Umbilical cord (tissue), 2 donors: ENCODE measurements around the gene DENND1A. TPM values are rescaled to one million over a fixed set of nuclear protein-coding genes. Genes with fewer than 3 reads are reported as not detected.
"Not testable (repeated sequence)": the region's sequence is repeated elsewhere in the genome, so short reads cannot be mapped to it uniquely, and the experiment has no call there.

Experiments used
- DNase-seq: peaks from one replicate; pipeline ENCODE4 v3.0.0-alpha.2; 2015; ENCODE audit warnings: low spot score
- total RNA-seq: library from RNA; depleted of rRNA; stranded (reverse); fragments of >200 nt; gene quantifications from one replicate; pipeline ENCODE4 v1.2.3, GENCODE V29; 2014; ENCODE audit warnings: low replicate concordance; ENCODE audit not compliant: insufficient read depth

The DENND1A gene
- total RNA-seq, 1 donor from 2014 or later: 35.4 TPM

GRCh38 chr9:123922431-123922830 is 7.5 kb downstream of the DENND1A start:
- no peak for DNase-seq

- no peak for DNase-seq
Measured at GRCh38 chr9:123914517-123915196, 15.3 kb downstream of the DENND1A start.

GRCh38 chr9:123912167-123912897 is 17.6 kb downstream of the DENND1A start:
- DNase-seq: no peak

- no peak for DNase-seq
Measured at GRCh38 chr9:123911024-123911423, 18.9 kb downstream of the DENND1A start.

- not testable (repeated sequence) for DNase-seq
Measured at GRCh38 chr9:123909192-123909591, 20.7 kb downstream of the DENND1A start.

- not testable (repeated sequence) for DNase-seq
Measured at GRCh38 chr9:123903550-123903949, 26.4 kb downstream of the DENND1A start.

GRCh38 chr9:123894822-123895221 is 35.1 kb downstream of the DENND1A start:
- DNase-seq: no peak

GRCh38 chr9:123893831-123894460 is 36.0 kb downstream of the DENND1A start:
- no peak for DNase-seq

- no peak for DNase-seq
Measured at GRCh38 chr9:123893115-123893514, 36.8 kb downstream of the DENND1A start.

GRCh38 chr9:123887837-123888236 is 42.1 kb downstream of the DENND1A start:
- DNase-seq: no peak

GRCh38 chr9:123885834-123886233 is 44.1 kb downstream of the DENND1A start:
- DNase-seq: not testable (repeated sequence)

- no peak for DNase-seq
Measured at GRCh38 chr9:123883634-123884033, 46.3 kb downstream of the DENND1A start.

- DNase-seq: no peak
Measured at GRCh38 chr9:123881604-123882003, 48.3 kb downstream of the DENND1A start.

- DNase-seq: no peak
Measured at GRCh38 chr9:123880420-123880819, 49.5 kb downstream of the DENND1A start.

- DNase-seq: no peak
Measured at GRCh38 chr9:123876750-123877149, 53.2 kb downstream of the DENND1A start.

- no peak for DNase-seq
Measured at GRCh38 chr9:123872710-123873109, 57.2 kb downstream of the DENND1A start.

- DNase-seq: peak; percentile 18
Measured at GRCh38 chr9:123871781-123872180, 58.1 kb downstream of the DENND1A start.

- peak; percentile 67 for DNase-seq
Measured at GRCh38 chr9:123868002-123868401, 61.9 kb downstream of the DENND1A start.

- peak; percentile 64 for DNase-seq
Measured at GRCh38 chr9:123867034-123867433, 62.9 kb downstream of the DENND1A start.

- no peak for DNase-seq
Measured at GRCh38 chr9:123866497-123866896, 63.4 kb downstream of the DENND1A start.

GRCh38 chr9:123865226-123866000 is 64.5 kb downstream of the DENND1A start:
- DNase-seq: no peak

- no peak for DNase-seq
Measured at GRCh38 chr9:123864251-123864650, 65.7 kb downstream of the DENND1A start.
